PC-9 (cell line): Measurements from ENCODE around the gene ZDHHC14. TPM values are rescaled to one million over a fixed set of nuclear protein-coding genes. Genes with fewer than 3 reads are reported as not detected.

ENCODE experiments used
- BruUV-seq: library from RNA; stranded (reverse); fragments of 400-500 nt; replicated peaks from 2 replicates; lab custom pipeline; 2021; lab: Mats Ljungman, UMichigan
- CTCF ChIA-PET: fragments of 300-600 bp; sonication (Branson Sonifier 250); formaldehyde crosslinking; loops from one replicate; lab custom pipeline; 2022; ENCODE audit warnings: antibody characterized with exemption; lab: Charles Lee
- POLR2A ChIA-PET: fragments of 300-600 bp; sonication (Branson Sonifier 250); formaldehyde crosslinking; loops from one replicate; lab custom pipeline; 2022; ENCODE audit warnings: antibody characterized with exemption; ENCODE audit not compliant: unreplicated experiment; lab: Charles Lee
- DNase-seq, 2 experiments: peaks; one replicate each; pipeline versions ENCODE4 v3.0.0 to v3.0.0-alpha.2; 2015 to 2022; ENCODE audit warnings: mixed read lengths in 1 of 2
- H2AFZ ChIP-seq: fragments of 200-600 bp; sonication (generic); 2 replicates; pipeline ENCODE4 v1.8.1; 2017; ENCODE audit warnings: antibody characterized with exemption
- H3F3A ChIP-seq: fragments of 200-600 bp; sonication (generic); 2 replicates; pipeline ENCODE4 v1.8.1; 2017; ENCODE audit warnings: antibody characterized with exemption, mild to moderate bottlenecking, low read depth; ENCODE audit not compliant: insufficient read depth
- H3K27ac ChIP-seq: fragments of 200-600 bp; sonication (generic); 2 replicates; pipeline ENCODE4 v1.6.1; 2016; ENCODE audit warnings: mixed run types
- H3K27me3 ChIP-seq: fragments of 200-600 bp; sonication (generic); 2 replicates; pipeline ENCODE4 v1.6.1; 2016; ENCODE audit warnings: low read depth, mixed run types; ENCODE audit not compliant: insufficient read depth
- H3K36me3 ChIP-seq: fragments of 200-600 bp; sonication (generic); 2 replicates; pipeline ENCODE4 v1.6.1; 2016; ENCODE audit warnings: low read depth, mixed run types
- H3K4me1 ChIP-seq: fragments of 200-600 bp; sonication (generic); replicated peaks from 2 replicates; pipeline ENCODE4 v1.6.1; 2016; ENCODE audit warnings: mixed run types; ENCODE audit not compliant: insufficient read depth
- H3K4me2 ChIP-seq: fragments of 200-600 bp; sonication (generic); 2 replicates; pipeline ENCODE4 v1.6.1; 2017; ENCODE audit warnings: mixed run types
- H3K4me3 ChIP-seq: fragments of 200-600 bp; sonication (generic); 2 replicates; pipeline ENCODE4 v1.6.1; 2016; ENCODE audit warnings: mixed run types
- H3K79me2 ChIP-seq: fragments of 200-600 bp; sonication (generic); 2 replicates; pipeline ENCODE4 v1.6.1; 2017; ENCODE audit warnings: low read depth, mixed run types
- H3K9me2 ChIP-seq: fragments of 200-600 bp; sonication (generic); 2 replicates; pipeline ENCODE4 v1.8.1; 2017; ENCODE audit warnings: mild to moderate bottlenecking; ENCODE audit not compliant: insufficient read depth
- H3K9me3 ChIP-seq: fragments of 200-600 bp; sonication (generic); 2 replicates; pipeline ENCODE4 v1.8.1; 2016; ENCODE audit warnings: low read depth; ENCODE audit not compliant: insufficient read depth
- H4K20me1 ChIP-seq: fragments of 200-600 bp; sonication (generic); 2 replicates; pipeline ENCODE4 v1.8.1; 2017; ENCODE audit not compliant: insufficient read depth
- CTCF ChIP-seq: fragments of 200-600 bp; sonication (generic); conservative IDR thresholded peaks from 2 replicates; pipeline ENCODE4 v1.6.1; 2017; ENCODE audit warnings: mixed run types, antibody characterized with exemption, mild to moderate bottlenecking, moderate library complexity
- EZH2 ChIP-seq: fragments of 200-600 bp; sonication (generic); IDR thresholded peaks from 2 replicates; pipeline ENCODE4 v1.8.0; 2017; ENCODE audit warnings: antibody characterized with exemption, low read depth
- intact Hi-C: fragments of 100-400 bp; cut with micrococcal nuclease; formaldehyde crosslinking; loops from one replicate; pipeline ENCODE4 v1.10.0; 2022; ENCODE audit not compliant: unreplicated experiment
- total RNA-seq: library from RNA; stranded (reverse); gene quantifications from 2 replicates; pipeline ENCODE4 v1.2.3, GENCODE V29; 2021

Gene ZDHHC14
- total RNA-seq, 1 experiment from 2014 or later: 5.6 TPM

DNA sequence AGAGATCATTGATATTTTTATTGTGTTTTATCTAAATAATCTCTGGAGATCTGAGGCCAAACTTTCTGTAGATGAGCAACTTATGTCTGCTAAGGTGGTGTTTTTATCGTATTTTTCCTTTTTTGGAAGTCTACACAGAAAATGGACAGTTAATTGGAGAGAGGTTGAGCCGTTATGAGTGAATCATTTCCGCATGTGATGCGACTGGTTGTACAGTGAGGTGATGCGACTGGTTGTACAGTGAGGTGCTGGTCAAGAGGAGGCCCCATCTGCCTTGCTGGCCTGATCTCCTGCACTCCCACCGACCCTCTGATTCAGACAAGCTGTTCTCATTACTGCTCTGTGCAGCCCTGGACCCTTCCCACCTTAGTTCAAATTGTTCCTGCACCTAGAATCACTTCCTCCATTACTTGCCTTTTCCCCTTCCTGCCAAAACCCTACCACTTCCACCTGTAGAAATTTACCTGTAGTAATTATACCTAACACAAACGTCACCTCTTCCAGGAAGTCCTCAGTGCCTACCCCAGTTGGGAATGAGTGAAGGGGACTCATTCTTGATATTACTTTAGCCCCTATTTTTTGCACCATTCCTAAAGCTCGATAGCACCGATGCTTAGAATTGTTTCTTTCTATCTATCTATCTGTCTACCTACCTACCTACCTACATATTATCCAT lies 100.3 kb downstream of the ZDHHC14 start:
- intact Hi-C loops: no loop called here
- Histone ChIP-seq H3K36me3 (no peaks in the 10 kb centered on the region), H3K79me2 (no peaks in the 10 kb centered on the region), H3F3A (no peaks in the 10 kb centered on the region), H2AFZ (no peak overlapping the region), H3K4me2 (no peak overlapping the region), H3K9me2 (no peaks in the 10 kb centered on the region), H3K4me3 (no peak overlapping the region), H3K4me1 (no peaks in the 10 kb centered on the region), H3K27me3 (no peaks in the 10 kb centered on the region), H3K27ac (no peak overlapping the region), H3K9me3 (no peaks in the 10 kb centered on the region), H4K20me1 (no peaks in the 10 kb centered on the region)
- ChIA-PET POLR2A (no interaction called here), CTCF (no interaction called here)
- no peak for DNase-seq
- no TSS peak for BruUV-seq
- TF ChIP-seq EZH2: no peak
- TF ChIP-seq CTCF: no peak

GRCh38 chr6:157481865-157482249 lies 100.9 kb downstream of the ZDHHC14 start:
- BruUV-seq: no TSS peak
- Histone ChIP-seq H3K9me2 (no peaks in the 10 kb centered on the region), H3K9me3 (no peaks in the 10 kb centered on the region), H2AFZ (no peak overlapping the region), H3K4me3 (no peak overlapping the region), H3K27ac (no peak overlapping the region), H3K4me1 (no peaks in the 10 kb centered on the region), H3F3A (no peaks in the 10 kb centered on the region), H3K4me2 (no peak overlapping the region), H3K36me3 (no peaks in the 10 kb centered on the region), H4K20me1 (no peaks in the 10 kb centered on the region), H3K79me2 (no peaks in the 10 kb centered on the region), H3K27me3 (no peaks in the 10 kb centered on the region)
- no peak for TF ChIP-seq CTCF
- no peak for TF ChIP-seq EZH2
- intact Hi-C loops: no loop called here
- ChIA-PET CTCF (no interaction called here), POLR2A (no interaction called here)
- no peak for DNase-seq

- Histone ChIP-seq H3K4me3 (no peak overlapping the region), H3K9me3 (no peaks in the 10 kb centered on the region), H4K20me1 (no peaks in the 10 kb centered on the region), H3K36me3 (no peaks in the 10 kb centered on the region), H3K4me1 (no peaks in the 10 kb centered on the region), H3K27ac (no peak overlapping the region), H3F3A (no peaks in the 10 kb centered on the region), H3K27me3 (no peaks in the 10 kb centered on the region), H3K9me2 (no peaks in the 10 kb centered on the region), H2AFZ (no peak overlapping the region), H3K79me2 (no peaks in the 10 kb centered on the region), H3K4me2 (no peak overlapping the region)
- intact Hi-C loops: no loop called here
- CTCF ChIA-PET: no interaction called here
- POLR2A ChIA-PET: no interaction called here
- no peak for TF ChIP-seq CTCF
- no peak for TF ChIP-seq EZH2
- no peak for DNase-seq
- BruUV-seq: no TSS peak
Measured at GRCh38 chr6:157483770-157484169, 102.8 kb downstream of the ZDHHC14 start.
